ENCODE results near the gene NADSYN1.

Gene NADSYN1

DNA sequence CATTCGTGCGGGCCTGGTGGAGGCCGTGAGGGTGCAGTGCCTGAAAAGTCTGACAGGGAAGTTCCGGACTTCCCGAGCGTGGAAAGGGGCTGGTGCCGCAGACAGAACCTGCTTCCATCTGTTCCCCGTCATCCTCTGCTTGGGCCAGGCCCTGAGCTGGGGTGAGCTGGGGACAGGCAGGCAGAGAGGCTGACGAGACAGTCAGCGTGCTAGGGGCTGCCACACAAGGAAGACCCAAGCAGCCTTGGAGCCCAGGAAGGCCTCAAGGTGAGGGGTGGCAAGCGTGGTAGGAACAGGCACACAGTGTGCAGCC is 25.5 kb downstream of the NADSYN1 start:
- H3K4me2 ChIP-seq (ENCODE audit: low read length, poor library complexity, severe bottlenecking): no peak overlapping the region

DNA sequence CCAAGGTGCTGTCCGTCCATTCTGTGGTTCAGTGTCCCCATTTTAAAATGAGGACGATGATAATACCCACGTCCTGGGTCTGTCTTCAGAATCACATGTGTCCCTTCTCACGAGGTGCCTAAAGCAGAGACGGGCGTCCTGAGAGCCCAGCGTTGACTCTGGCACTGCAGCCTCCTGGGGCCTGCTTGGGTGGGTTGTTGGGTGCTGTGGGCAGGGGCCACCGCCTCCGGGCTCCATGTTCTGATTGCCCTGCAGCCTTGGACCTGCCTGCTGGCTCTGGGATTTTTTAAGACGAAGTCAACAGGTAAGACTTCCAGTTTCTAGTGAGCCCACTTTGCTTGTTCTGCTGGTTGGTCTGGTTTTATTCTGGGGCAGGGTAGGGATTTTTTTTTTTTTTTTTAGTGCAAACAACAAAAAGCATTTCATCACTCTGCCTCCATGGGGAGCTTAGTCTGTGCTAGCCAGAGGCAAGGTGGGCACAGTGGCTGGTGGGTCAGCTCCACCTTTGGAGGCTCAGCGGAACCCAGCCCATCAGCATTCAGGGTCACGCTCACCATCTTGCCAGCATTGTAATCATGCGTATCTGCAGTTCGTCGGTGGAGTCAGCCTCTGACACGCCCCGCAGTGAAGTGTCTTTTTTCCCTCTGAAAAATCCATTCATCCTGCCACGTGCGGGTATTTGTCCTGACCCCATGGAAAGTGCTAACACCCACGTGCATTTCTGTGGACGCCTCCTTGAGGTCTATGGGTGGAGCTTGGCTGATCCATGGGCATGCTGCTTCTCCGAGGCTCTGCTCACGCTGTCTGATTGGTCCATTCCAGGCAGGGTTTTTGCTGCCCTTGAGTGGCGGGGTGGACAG is 28.3 kb downstream of the NADSYN1 start:
- H3K18ac ChIP-seq (ENCODE audit: low read depth in 1 of 2, low read length in 2 of 2): no peak overlapping the region
- WGBS: 94% methylated on average over 24 of the region's 24 CpGs
- H4K91ac ChIP-seq (ENCODE audit: low read length): no peak overlapping the region

More for the DNA sequence above, 25.5 kb downstream of the NADSYN1 start:
- Histone ChIP-seq H3K18ac (ENCODE audit: low read depth in 1 of 2, low read length in 2 of 2) (no peak overlapping the region), H2AFZ (ENCODE audit: low read depth, low read length) (no peak overlapping the region), H2BK5ac (ENCODE audit: low read depth, low read length, poor library complexity, severe bottlenecking) (no peak overlapping the region), H3K9me3 (ENCODE audit: control insufficient read depth, low read length) (no peaks in the 10 kb centered on the region), H2BK12ac (ENCODE audit: low read length in 2 of 2) (no peak overlapping the region), H3K27ac (ENCODE audit: low read length, poor library complexity, severe bottlenecking) (no peak overlapping the region), H3K4me1 (ENCODE audit: control insufficient read depth, insufficient read depth, low read depth, low read length) (no peaks in the 10 kb centered on the region), H3K23ac (ENCODE audit: low read length in 2 of 2) (no peak overlapping the region), H3K79me1 (replicated peaks; ENCODE audit: low read length, poor library complexity, severe bottlenecking) (no peaks in the 10 kb centered on the region), H3K4me3 (ENCODE audit: insufficient read depth in 1 of 2, low read depth in 1 of 2, low read length in 2 of 2) (no peak overlapping the region), H3K14ac (ENCODE audit: low read length in 2 of 2) (no peak overlapping the region), H3K36me3 (ENCODE audit: control insufficient read depth in 1 of 2, insufficient read depth in 2 of 2, low read depth in 1 of 2, low read length in 2 of 2) (peaks cover 94 to 95% of the 10 kb centered on the region in 2 experiments), H3K9ac (ENCODE audit: low read length) (no peak overlapping the region), H4K91ac (ENCODE audit: low read length) (no peak overlapping the region), H4K8ac (ENCODE audit: low read length) (no peak overlapping the region), H2AK5ac (ENCODE audit: low read length, severe bottlenecking) (no peak overlapping the region), H3K4ac (ENCODE audit: low read depth in 1 of 2, low read length in 2 of 2) (no peak overlapping the region), H2BK120ac (ENCODE audit: low read depth, low read length) (no peak overlapping the region), H3K27me3 (ENCODE audit: control insufficient read depth in 1 of 2, insufficient read depth in 1 of 2, low read length in 2 of 2) (no peaks in the 10 kb centered on the region), H2BK15ac (ENCODE audit: low read depth, poor library complexity, severe bottlenecking) (no peak overlapping the region)
- WGBS: 98% methylated on average over 11 of the region's 11 CpGs
- DNase-seq: no peak

DNA sequence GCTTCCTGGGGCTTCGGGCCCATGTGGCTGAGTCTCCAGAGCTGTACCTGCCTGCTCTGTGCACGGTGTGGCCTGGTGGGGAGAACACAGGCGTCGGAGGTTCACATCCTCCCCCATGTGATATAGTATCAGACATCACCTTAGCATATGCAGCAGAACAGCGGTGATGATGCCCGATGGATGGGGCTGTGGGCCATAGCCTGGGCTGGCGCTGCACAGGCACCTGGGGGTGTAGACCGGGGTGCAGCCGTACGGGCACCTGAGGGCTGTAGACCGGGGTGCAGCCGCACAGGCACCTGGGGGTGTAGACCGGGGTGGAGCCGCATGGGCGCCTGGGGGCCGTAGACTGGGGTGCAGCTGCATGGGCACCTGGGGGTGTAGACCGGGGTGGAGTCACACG is 29.2 kb downstream of the NADSYN1 start:
- no peak overlapping the region for H4K8ac ChIP-seq (ENCODE audit: low read length)

More for the DNA sequence above, 28.3 kb downstream of the NADSYN1 start:
- Histone ChIP-seq H3K14ac (ENCODE audit: low read length in 2 of 2) (no peak overlapping the region), H3K79me1 (replicated peaks; ENCODE audit: low read length, poor library complexity, severe bottlenecking) (no peaks in the 10 kb centered on the region), H3K27me3 (ENCODE audit: control insufficient read depth in 1 of 2, insufficient read depth in 1 of 2, low read length in 2 of 2) (no peaks in the 10 kb centered on the region), H3K27ac (ENCODE audit: low read length, poor library complexity, severe bottlenecking) (no peak overlapping the region), H3K23ac (ENCODE audit: low read length in 2 of 2) (no peak overlapping the region), H2BK12ac (ENCODE audit: low read length in 2 of 2) (no peak overlapping the region), H3K36me3 (ENCODE audit: control insufficient read depth in 1 of 2, insufficient read depth in 2 of 2, low read depth in 1 of 2, low read length in 2 of 2) (peaks cover 93 to 96% of the 10 kb centered on the region in 2 experiments), H2BK15ac (ENCODE audit: low read depth, poor library complexity, severe bottlenecking) (no peak overlapping the region), H3K4ac (ENCODE audit: low read depth in 1 of 2, low read length in 2 of 2) (no peak overlapping the region), H3K4me2 (ENCODE audit: low read length, poor library complexity, severe bottlenecking) (no peak overlapping the region), H3K9ac (ENCODE audit: low read length) (no peak overlapping the region), H2BK5ac (ENCODE audit: low read depth, low read length, poor library complexity, severe bottlenecking) (no peak overlapping the region), H2AFZ (ENCODE audit: low read depth, low read length) (no peak overlapping the region), H2AK5ac (ENCODE audit: low read length, severe bottlenecking) (no peak overlapping the region), H3K9me3 (ENCODE audit: control insufficient read depth, low read length) (no peaks in the 10 kb centered on the region), H2BK120ac (ENCODE audit: low read depth, low read length) (no peak overlapping the region), H4K8ac (ENCODE audit: low read length) (no peak overlapping the region), H3K4me3 (ENCODE audit: insufficient read depth in 1 of 2, low read depth in 1 of 2, low read length in 2 of 2) (no peak overlapping the region), H3K4me1 (ENCODE audit: control insufficient read depth, insufficient read depth, low read depth, low read length) (no peaks in the 10 kb centered on the region)
- DNase-seq: no peak

DNA sequence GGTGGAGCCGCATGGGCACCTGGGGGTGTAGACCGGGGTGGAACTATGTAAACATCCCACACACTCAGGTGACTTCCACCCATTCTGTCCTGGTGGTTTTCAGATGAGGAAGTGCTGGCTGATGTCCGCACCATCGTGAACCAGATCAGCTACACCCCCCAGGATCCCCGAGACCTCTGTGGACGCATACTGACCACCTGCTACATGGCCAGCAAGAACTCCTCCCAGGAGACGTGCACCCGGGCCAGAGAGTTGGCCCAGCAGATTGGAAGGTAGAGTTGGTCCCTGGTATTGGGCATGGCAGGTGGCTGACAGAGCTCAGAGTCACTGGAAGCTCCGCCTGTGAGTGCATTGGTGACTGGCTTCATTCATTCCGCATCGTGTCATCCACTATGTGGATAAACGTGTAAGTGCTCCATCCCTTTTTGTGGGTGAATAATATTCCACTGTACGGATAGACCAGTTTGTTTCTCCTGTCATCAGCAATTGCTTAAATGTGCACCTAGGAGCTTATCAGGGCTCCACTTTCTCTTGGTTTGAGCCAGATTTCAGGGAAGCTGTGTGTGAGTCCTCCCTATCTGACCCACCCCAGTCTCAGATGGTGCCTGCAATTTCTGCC is 29.9 kb downstream of the NADSYN1 start:
- Histone ChIP-seq H3K9ac (ENCODE audit: low read length) (no peak overlapping the region), H3K14ac (ENCODE audit: low read length in 2 of 2) (no peak overlapping the region), H2AFZ (ENCODE audit: low read depth, low read length) (no peak overlapping the region), H3K27ac (ENCODE audit: low read length, poor library complexity, severe bottlenecking) (no peak overlapping the region), H3K4me1 (ENCODE audit: control insufficient read depth, insufficient read depth, low read depth, low read length) (peaks cover 2% of the 10 kb centered on the region), H3K27me3 (ENCODE audit: control insufficient read depth in 1 of 2, insufficient read depth in 1 of 2, low read length in 2 of 2) (no peaks in the 10 kb centered on the region), H3K23ac (ENCODE audit: low read length in 2 of 2) (no peak overlapping the region), H2BK5ac (ENCODE audit: low read depth, low read length, poor library complexity, severe bottlenecking) (no peak overlapping the region), H3K79me1 (replicated peaks; ENCODE audit: low read length, poor library complexity, severe bottlenecking) (no peaks in the 10 kb centered on the region), H4K91ac (ENCODE audit: low read length) (no peak overlapping the region), H2AK5ac (ENCODE audit: low read length, severe bottlenecking) (no peak overlapping the region), H2BK15ac (ENCODE audit: low read depth, poor library complexity, severe bottlenecking) (no peak overlapping the region), H3K4me2 (ENCODE audit: low read length, poor library complexity, severe bottlenecking) (no peak overlapping the region), H2BK12ac (ENCODE audit: low read length in 2 of 2) (no peak overlapping the region), H3K36me3 (ENCODE audit: control insufficient read depth in 1 of 2, insufficient read depth in 2 of 2, low read depth in 1 of 2, low read length in 2 of 2) (peaks cover 79 to 90% of the 10 kb centered on the region in 2 experiments), H2BK120ac (ENCODE audit: low read depth, low read length) (no peak overlapping the region), H3K9me3 (ENCODE audit: control insufficient read depth, low read length) (no peaks in the 10 kb centered on the region), H4K8ac (ENCODE audit: low read length) (no peak overlapping the region), H3K18ac (ENCODE audit: low read depth in 1 of 2, low read length in 2 of 2) (no peak overlapping the region), H3K4me3 (ENCODE audit: insufficient read depth in 1 of 2, low read depth in 1 of 2, low read length in 2 of 2) (no peak overlapping the region), H3K4ac (ENCODE audit: low read depth in 1 of 2, low read length in 2 of 2) (no peak overlapping the region)
- 98% methylated on average over 13 of the region's 13 CpGs for WGBS
- no peak for DNase-seq

More for the DNA sequence above, 29.2 kb downstream of the NADSYN1 start:
- no peak overlapping the region for H3K4ac ChIP-seq (ENCODE audit: low read depth in 1 of 2, low read length in 2 of 2)
- H3K27ac ChIP-seq (ENCODE audit: low read length, poor library complexity, severe bottlenecking): no peak overlapping the region
- no peaks in the 10 kb centered on the region for H3K27me3 ChIP-seq (ENCODE audit: control insufficient read depth in 1 of 2, insufficient read depth in 1 of 2, low read length in 2 of 2)
- no peak overlapping the region for H3K23ac ChIP-seq (ENCODE audit: low read length in 2 of 2)
- H2AFZ ChIP-seq (ENCODE audit: low read depth, low read length): no peak overlapping the region
- 97% methylated on average over 18 of the region's 18 CpGs for WGBS
- peaks cover 86 to 94% of the 10 kb centered on the region in 2 experiments for H3K36me3 ChIP-seq (ENCODE audit: control insufficient read depth in 1 of 2, insufficient read depth in 2 of 2, low read depth in 1 of 2, low read length in 2 of 2)
- no peaks in the 10 kb centered on the region for H3K4me1 ChIP-seq (ENCODE audit: control insufficient read depth, insufficient read depth, low read depth, low read length)
- H3K4me3 ChIP-seq (ENCODE audit: insufficient read depth in 1 of 2, low read depth in 1 of 2, low read length in 2 of 2): no peak overlapping the region
- H4K91ac ChIP-seq (ENCODE audit: low read length): no peak overlapping the region
- no peak overlapping the region for H2BK12ac ChIP-seq (ENCODE audit: low read length in 2 of 2)
- no peaks in the 10 kb centered on the region for H3K79me1 ChIP-seq (replicated peaks; ENCODE audit: low read length, poor library complexity, severe bottlenecking)
- no peak overlapping the region for H2BK5ac ChIP-seq (ENCODE audit: low read depth, low read length, poor library complexity, severe bottlenecking)
- H3K4me2 ChIP-seq (ENCODE audit: low read length, poor library complexity, severe bottlenecking): no peak overlapping the region
- H3K9me3 ChIP-seq (ENCODE audit: control insufficient read depth, low read length): no peaks in the 10 kb centered on the region
- no peak for DNase-seq
- H2AK5ac ChIP-seq (ENCODE audit: low read length, severe bottlenecking): no peak overlapping the region
- no peak overlapping the region for H3K9ac ChIP-seq (ENCODE audit: low read length)
- no peak overlapping the region for H3K18ac ChIP-seq (ENCODE audit: low read depth in 1 of 2, low read length in 2 of 2)
- no peak overlapping the region for H3K14ac ChIP-seq (ENCODE audit: low read length in 2 of 2)
- no peak overlapping the region for H2BK15ac ChIP-seq (ENCODE audit: low read depth, poor library complexity, severe bottlenecking)
- H2BK120ac ChIP-seq (ENCODE audit: low read depth, low read length): no peak overlapping the region
